CD14-positive monocyte (primary cell): ENCODE results near the gene ARVCF. TPM values are rescaled to one million over a fixed set of nuclear protein-coding genes. Genes with fewer than 3 reads are reported as not detected.

Experiments used
- DNase-seq, 3 donors: peaks; one replicate each; pipeline ENCODE4 v3.0.0-alpha.2; 2011 to 2022
- H2AFZ ChIP-seq: 2 replicates; pipeline ENCODE4 v1.6.0; 2012; ENCODE audit warnings: mild to moderate bottlenecking, low read depth, low read length, inconsistent platforms; ENCODE audit not compliant: insufficient read depth, poor library complexity, severe bottlenecking
- H3K27ac ChIP-seq, 2 donors: 1 replicate in 1 of 2; 2 replicates in 1 of 2; pipeline ENCODE4 v1.5.1; 2012 to 2013; ENCODE audit warnings: low read length in 2 of 2, control low read depth in 1 of 2, inconsistent platforms in 1 of 2, low read depth in 1 of 2, mild to moderate bottlenecking in 1 of 2
- H3K27me3 ChIP-seq, 2 donors: one replicate each; pipeline versions ENCODE4 v1.6.0 to v1.6.1; 2011 to 2013; ENCODE audit warnings: low read length in 2 of 2; ENCODE audit not compliant: control insufficient read depth in 2 of 2, insufficient read depth in 2 of 2
- H3K36me3 ChIP-seq, 2 donors: replicated peaks in 1 of 2; 1 replicate in 1 of 2; 2 replicates in 1 of 2; pipeline versions ENCODE4 v1.5.1 to v1.6.1; 2012 to 2013; ENCODE audit warnings: low read length in 2 of 2, control low read depth in 1 of 2, inconsistent platforms in 1 of 2, mild to moderate bottlenecking in 1 of 2; ENCODE audit not compliant: insufficient read depth in 2 of 2, control insufficient read depth in 1 of 2
- H3K4me1 ChIP-seq, 2 donors: 1 replicate in 1 of 2; 2 replicates in 1 of 2; pipeline versions ENCODE4 v1.5.1 to v1.6.1; 2012 to 2013; ENCODE audit warnings: low read length in 2 of 2, control low read depth in 1 of 2, inconsistent platforms in 1 of 2, mild to moderate bottlenecking in 1 of 2, moderate library complexity in 1 of 2; ENCODE audit not compliant: insufficient read depth in 2 of 2, control insufficient read depth in 1 of 2
- H3K4me2 ChIP-seq: replicated peaks from 2 replicates; pipeline ENCODE3; 2012; ENCODE audit warnings: low read length, moderate library complexity, mild to moderate bottlenecking; ENCODE audit not compliant: poor library complexity, severe bottlenecking; ENCODE audit errors: extremely low read depth
- H3K4me3 ChIP-seq, 3 experiments: fragments of 200-600 bp in 1 of 3; sonication (generic) in 1 of 3; replicated peaks in 1 of 3; 1 replicate in 2 of 3; 2 replicates in 1 of 3; pipeline ENCODE4 v1.5.1; 2011 to 2013; ENCODE audit warnings: low read length in 3 of 3, mild to moderate bottlenecking in 3 of 3, control low read depth in 2 of 3, low read depth in 2 of 3, inconsistent platforms in 1 of 3, moderate library complexity in 1 of 3
- H3K79me2 ChIP-seq: 2 replicates; pipeline ENCODE4 v1.6.0; 2012; ENCODE audit warnings: mild to moderate bottlenecking, control low read depth, inconsistent platforms, low read length, moderate library complexity; ENCODE audit not compliant: insufficient read depth
- H3K9ac ChIP-seq: 2 replicates; pipeline ENCODE4 v1.6.0; 2017; ENCODE audit warnings: low read length, mild to moderate bottlenecking; ENCODE audit not compliant: insufficient read depth, poor library complexity, severe bottlenecking
- H3K9me3 ChIP-seq, 2 donors: replicated peaks in 1 of 2; 1 replicate in 1 of 2; 2 replicates in 1 of 2; pipeline versions ENCODE4 v1.5.1 to v1.6.1; 2012 to 2013; ENCODE audit warnings: low read length in 2 of 2, control low read depth in 1 of 2; ENCODE audit not compliant: control insufficient read depth in 1 of 2, insufficient read depth in 1 of 2
- H4K20me1 ChIP-seq: 2 replicates; pipeline ENCODE4 v1.6.0; 2012; ENCODE audit warnings: mild to moderate bottlenecking, low read length, control low read depth, moderate library complexity; ENCODE audit not compliant: insufficient read depth
- H3K27ac Mint-ChIP-seq, 7 donors: one replicate each; pipeline ENCODE4 v1.8.0; 2020; ENCODE audit warnings: mild to moderate bottlenecking in 7 of 7, mixed read lengths in 7 of 7, moderate library complexity in 6 of 7, inconsistent platforms in 2 of 7
- H3K27me3 Mint-ChIP-seq, 3 donors: one replicate each; pipeline ENCODE4 v1.8.0; 2021 to 2022; ENCODE audit warnings: low read depth in 3 of 3, mild to moderate bottlenecking in 3 of 3, mixed read lengths in 3 of 3, moderate library complexity in 3 of 3, inconsistent platforms in 1 of 3
- H3K36me3 Mint-ChIP-seq, 2 donors: one replicate each; pipeline ENCODE4 v1.8.0; 2020; ENCODE audit warnings: mixed read lengths in 2 of 2, inconsistent platforms in 1 of 2, mild to moderate bottlenecking in 1 of 2
- H3K4me1 Mint-ChIP-seq: one replicate; pipeline ENCODE4 v1.8.0; 2020; ENCODE audit warnings: mild to moderate bottlenecking, mixed read lengths
- H3K4me3 Mint-ChIP-seq, 2 donors: one replicate each; pipeline ENCODE4 v1.8.0; 2020; ENCODE audit warnings: mild to moderate bottlenecking in 2 of 2, mixed read lengths in 2 of 2, moderate library complexity in 1 of 2
- H3K9me3 Mint-ChIP-seq, 7 donors: one replicate each; pipeline ENCODE4 v1.8.0; 2020 to 2022; ENCODE audit warnings: mixed read lengths in 7 of 7, mild to moderate bottlenecking in 6 of 7, moderate library complexity in 6 of 7, inconsistent platforms in 2 of 7
- CTCF ChIP-seq: fragments of 200-600 bp; IDR thresholded peaks from one replicate; pipeline ENCODE4 v1.8.0; 2022; ENCODE audit warnings: antibody characterized with exemption, mild to moderate bottlenecking
- WGBS: methylation state at CpG from one replicate; pipeline ENCODE4 v1.1.5; 2013; ENCODE audit warnings: missing lambda C conversion rate; ENCODE audit not compliant: insufficient coverage; 5-methylcytosine and 5-hydroxymethylcytosine counted together
- intact Hi-C, 2 donors: fragments of 100-400 bp; cut with micrococcal nuclease; formaldehyde crosslinking; loops; one replicate each; pipeline versions ENCODE4 v1.15.0 to v1.15.1; 2023
- polyA plus RNA-seq, 3 donors: library from polyadenylated mRNA; depleted of rRNA in 1 of 3; unstranded in 2 of 3; stranded (reverse) in 1 of 3; fragments of 300-500 nt in 2 of 3; fragments of >200 nt in 1 of 3; fragmentation: Illumina TruSeq in 2 of 3; gene quantifications; 1 replicate in 2 of 3; 2 replicates in 1 of 3; pipeline ENCODE4 v1.2.3, GENCODE V29; 2012 to 2021

Gene ARVCF
- polyA plus RNA-seq, 3 donors: 0.31 to 2.6 (median 0.44) TPM

DNA sequence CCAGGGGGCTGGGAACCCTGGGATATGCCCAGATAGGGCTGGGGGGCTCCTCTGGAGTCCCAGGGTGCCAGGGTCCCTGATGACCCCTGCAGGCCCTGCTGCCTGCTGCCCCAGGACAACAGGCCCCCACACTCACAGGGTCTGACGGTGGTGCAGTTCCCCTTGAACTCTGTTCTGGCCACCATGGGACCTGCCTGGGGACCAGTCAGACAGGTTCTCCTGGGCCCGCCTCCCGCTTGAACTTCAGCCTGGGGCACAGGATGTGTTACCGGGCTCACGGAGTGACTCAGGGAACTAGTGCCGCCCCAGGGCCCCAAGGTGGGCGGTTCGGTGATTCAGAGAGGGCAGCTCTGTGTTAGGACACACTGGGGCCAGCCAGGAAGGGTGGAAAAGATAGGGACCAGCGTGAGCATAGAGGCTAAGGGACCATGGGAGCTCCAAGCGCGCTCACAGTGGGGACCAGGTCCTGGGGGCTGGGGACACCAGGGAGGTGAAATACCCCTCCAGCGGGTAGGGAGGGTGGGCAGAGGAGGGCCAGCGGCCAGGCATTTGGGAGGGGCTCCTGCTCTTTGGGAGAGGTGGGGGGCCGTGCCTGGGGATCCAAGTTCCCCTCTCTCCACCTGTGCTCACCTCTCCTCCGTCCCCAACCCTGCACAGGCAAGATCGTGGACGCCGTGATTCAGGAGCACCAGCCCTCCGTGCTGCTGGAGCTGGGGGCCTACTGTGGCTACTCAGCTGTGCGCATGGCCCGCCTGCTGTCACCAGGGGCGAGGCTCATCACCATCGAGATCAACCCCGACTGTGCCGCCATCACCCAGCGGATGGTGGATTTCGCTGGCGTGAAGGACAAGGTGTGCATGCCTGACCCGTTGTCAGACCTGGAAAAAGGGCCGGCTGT is 53.5 kb downstream of the ARVCF start:
- Histone ChIP-seq H3K4me2 (no peak overlapping the region), H3K4me3 (no peak overlapping the region), H3K36me3 (peaks cover 49 to 70% of the 10 kb centered on the region in 2 donors), H3K27me3 (no peaks in the 10 kb centered on the region), H2AFZ (no peak overlapping the region), H3K9ac (no peak overlapping the region), H3K9me3 (no peaks in the 10 kb centered on the region), H3K4me1 (no peaks in the 10 kb centered on the region), H3K79me2 (peaks cover 3% of the 10 kb centered on the region), H3K27ac (no peak overlapping the region), H4K20me1 (peaks cover 62% of the 10 kb centered on the region)
- WGBS: 89% methylated on average over 24 of the region's 30 CpGs
- Mint-ChIP-seq H3K36me3 (peaks cover 40 to 73% of the 10 kb centered on the region in 2 donors), H3K4me1 (peaks cover 11% of the 10 kb centered on the region), H3K9me3 (no peaks in the 10 kb centered on the region), H3K4me3 (no peak overlapping the region), H3K27ac (peak overlapping the region in 1 of 7 donors; percentile 41), H3K27me3 (peaks cover 0 to 5% (median 3%) of the 10 kb centered on the region in 3 donors)
- intact Hi-C loops: no loop called here
- no peak for TF ChIP-seq CTCF
- no peak for DNase-seq

- Histone ChIP-seq H3K9me3 (no peaks in the 10 kb centered on the region), H3K27ac (no peak overlapping the region), H3K9ac (no peak overlapping the region), H2AFZ (no peak overlapping the region), H3K4me3 (no peak overlapping the region), H3K4me1 (no peaks in the 10 kb centered on the region), H3K27me3 (no peaks in the 10 kb centered on the region), H3K79me2 (peaks cover 7% of the 10 kb centered on the region), H4K20me1 (peaks cover 69% of the 10 kb centered on the region), H3K36me3 (peaks cover 41 to 62% of the 10 kb centered on the region in 2 donors), H3K4me2 (no peak overlapping the region)
- H3K27me3 Mint-ChIP-seq: peaks cover 0 to 5% (median 3%) of the 10 kb centered on the region in 3 donors
- DNase-seq: peak in 1 of 3 donors; percentile 20
- no peak overlapping the region for H3K27ac Mint-ChIP-seq
- no peak overlapping the region for H3K4me3 Mint-ChIP-seq
- peak; percentile 41 for TF ChIP-seq CTCF
- H3K4me1 Mint-ChIP-seq: peaks cover 11% of the 10 kb centered on the region
- 76% methylated on average over 21 of the region's 22 CpGs for WGBS
- peaks cover 36 to 68% of the 10 kb centered on the region in 2 donors for H3K36me3 Mint-ChIP-seq
- H3K9me3 Mint-ChIP-seq: no peaks in the 10 kb centered on the region
- intact Hi-C loops: no loop called here
These were observed 54.2 kb downstream of the ARVCF start for GRCh38 chr22:19962246-19962908.
